SK-N-SH (cell line): ENCODE results near the gene TMEM123. TPM values are rescaled to one million over a fixed set of nuclear protein-coding genes. Genes with fewer than 3 reads are reported as not detected.

Experiments used
- CTCF ChIA-PET: fragments of 300-600, 350-600 bp; formaldehyde crosslinking; extraction: SDS; loops from one replicate; lab custom pipeline; 2021; lab: Yijun Ruan, JAX
- POLR2A ChIA-PET: fragments of 350-600 bp; sonication (Branson Sonifier 250); formaldehyde crosslinking; extraction: SDS; loops from one replicate; lab custom pipeline; 2020; ENCODE audit warnings: antibody characterized with exemption, inconsistent platforms; lab: Yijun Ruan, JAX
- DNase-seq: peaks from one replicate; pipeline ENCODE4 v3.0.0; 2012
- H2AFZ ChIP-seq: fragments of 200-600 bp; sonication (generic); 2 replicates; pipeline ENCODE4 v1.8.1; 2016; ENCODE audit warnings: antibody characterized with exemption, mild to moderate bottlenecking, low read depth
- H3F3A ChIP-seq: fragments of 200-600 bp; sonication (generic); replicated peaks from 2 replicates; pipeline ENCODE3; 2016; ENCODE audit warnings: antibody characterized with exemption, mild to moderate bottlenecking; ENCODE audit not compliant: insufficient read depth
- H3K27ac ChIP-seq, 2 experiments: fragments of 200-500 bp in 1 of 2; fragments of 200-600 bp in 1 of 2; sonication (Bioruptor generic) in 1 of 2; sonication (generic), shearing (Covaris generic) in 1 of 2; 2 replicates each; pipeline versions ENCODE4 v1.5.1 to v1.6.1; 2014 to 2016; ENCODE audit warnings: low read depth in 2 of 2, inconsistent platforms in 1 of 2, low read length in 1 of 2, mild to moderate bottlenecking in 1 of 2, mixed read lengths in 1 of 2
- H3K27me3 ChIP-seq: fragments of 200-600 bp; sonication (generic), shearing (Covaris generic); 2 replicates; pipeline ENCODE4 v1.6.1; 2016; ENCODE audit warnings: mixed run types; ENCODE audit not compliant: insufficient read depth
- H3K36me3 ChIP-seq, 2 experiments: fragments of 200-500 bp in 1 of 2; fragments of 200-600 bp in 1 of 2; sonication (Bioruptor generic) in 1 of 2; sonication (generic) in 1 of 2; replicated peaks in 1 of 2; 2 replicates each; pipeline versions ENCODE3 to v1.5.1; 2014 to 2016; ENCODE audit warnings: low read length in 1 of 2, mild to moderate bottlenecking in 1 of 2; ENCODE audit not compliant: insufficient read depth in 2 of 2, control insufficient read depth in 1 of 2
- H3K4me1 ChIP-seq, 2 experiments: fragments of 200-500 bp in 1 of 2; fragments of 200-600 bp in 1 of 2; sonication (Bioruptor generic) in 1 of 2; sonication (generic), shearing (Covaris generic) in 1 of 2; 2 replicates each; pipeline versions ENCODE4 v1.5.1 to v1.6.1; 2014 to 2016; ENCODE audit warnings: low read depth in 1 of 2, low read length in 1 of 2, mixed run types in 1 of 2; ENCODE audit not compliant: insufficient read depth in 2 of 2, control insufficient read depth in 1 of 2
- H3K4me2 ChIP-seq: fragments of 200-600 bp; sonication (generic), shearing (Covaris generic); 2 replicates; pipeline ENCODE4 v1.6.1; 2017; ENCODE audit warnings: mixed run types
- H3K4me3 ChIP-seq, 2 experiments: fragments of 200-500 bp in 1 of 2; fragments of 200-600 bp in 1 of 2; sonication (Bioruptor generic) in 1 of 2; sonication (generic), shearing (Covaris generic) in 1 of 2; 2 replicates each; pipeline versions ENCODE4 v1.5.1 to v1.8.1; 2014 to 2016; ENCODE audit warnings: low read depth in 2 of 2, inconsistent platforms in 1 of 2, low read length in 1 of 2, mild to moderate bottlenecking in 1 of 2, mixed read lengths in 1 of 2, moderate library complexity in 1 of 2
- H3K79me2 ChIP-seq: fragments of 200-600 bp; sonication (generic); 2 replicates; pipeline ENCODE4 v1.8.1; 2017; ENCODE audit warnings: mild to moderate bottlenecking; ENCODE audit not compliant: insufficient read depth
- H3K9ac ChIP-seq: fragments of 200-600 bp; sonication (generic); 2 replicates; pipeline ENCODE4 v1.6.1; 2017; ENCODE audit warnings: mixed run types
- H3K9me2 ChIP-seq: fragments of 200-600 bp; sonication (generic); 2 replicates; pipeline ENCODE4 v1.6.1; 2017; ENCODE audit warnings: mixed run types
- H3K9me3 ChIP-seq: fragments of 200-600 bp; sonication (generic); 2 replicates; pipeline ENCODE4 v1.6.1; 2017; ENCODE audit warnings: mixed run types, mild to moderate bottlenecking, moderate library complexity
- H4K20me1 ChIP-seq: fragments of 200-600 bp; sonication (generic); 2 replicates; pipeline ENCODE4 v1.6.1; 2017; ENCODE audit warnings: mild to moderate bottlenecking, mixed run types; ENCODE audit not compliant: insufficient read depth
- FOXM1 ChIP-seq: IDR thresholded peaks from 2 replicates; pipeline ENCODE4 v1.4.0; 2012; ENCODE audit warnings: low read depth, mild to moderate bottlenecking
- GABPA ChIP-seq: IDR thresholded peaks from 2 replicates; pipeline ENCODE4 v1.4.0; 2012; ENCODE audit warnings: low read depth, mild to moderate bottlenecking
- GATA2 ChIP-seq: sonication (generic); formaldehyde crosslinking; IDR thresholded peaks from 2 replicates; pipeline ENCODE4 v1.5.0; 2020; ENCODE audit warnings: mild to moderate bottlenecking, missing genetic modification reagents
- MXI1 ChIP-seq: IDR thresholded peaks from 2 replicates; pipeline ENCODE4 v1.6.1; 2012; ENCODE audit warnings: mild to moderate bottlenecking, low read depth, low read length, improper control_type of control experiment
- PBX3 ChIP-seq: IDR thresholded peaks from 2 replicates; pipeline ENCODE4; 2012
- RAD21 ChIP-seq: IDR thresholded peaks from 2 replicates; pipeline ENCODE4 v1.6.1; 2012; ENCODE audit warnings: mild to moderate bottlenecking, low read length
- TCF12 ChIP-seq: IDR thresholded peaks from 2 replicates; pipeline ENCODE4 v1.4.0; 2012
- TEAD4 ChIP-seq: IDR thresholded peaks from 2 replicates; pipeline ENCODE4 v1.4.0; 2012; ENCODE audit warnings: mild to moderate bottlenecking, borderline replicate concordance; ENCODE audit not compliant: insufficient read depth
- USF1 ChIP-seq: IDR thresholded peaks from 2 replicates; pipeline ENCODE4 v1.4.0; 2012; ENCODE audit warnings: low read depth, borderline replicate concordance
- YY1 ChIP-seq: IDR thresholded peaks from 2 replicates; pipeline ENCODE4 v1.4.0; 2012; ENCODE audit warnings: low read depth, mild to moderate bottlenecking
- WGBS: methylation state at CpG from one replicate; pipeline ENCODE4 v1.1.6; 2017; ENCODE audit warnings: low lambda C conversion rate; 5-methylcytosine and 5-hydroxymethylcytosine counted together
- polyA plus RNA-seq, 3 experiments: library from polyadenylated mRNA; depleted of rRNA; stranded (reverse); fragments of >200 nt; gene quantifications; 2 replicates each; pipeline ENCODE4 v1.2.3, GENCODE V29; 2012

Gene TMEM123
- polyA plus RNA-seq, 1 of the 3 experiments (the other 2 are of a cell fraction), result 86.1 TPM

GRCh38 chr11:102489186-102490145, 36.9 kb upstream of the TMEM123 start:
- Histone ChIP-seq H3K4me2 (no peak overlapping the region), H4K20me1 (no peaks in the 10 kb centered on the region), H3K9ac (no peak overlapping the region), H3F3A (peaks cover 4% of the 10 kb centered on the region), H3K36me3 (no peaks in the 10 kb centered on the region), H3K79me2 (no peaks in the 10 kb centered on the region), H3K27me3 (no peaks in the 10 kb centered on the region), H2AFZ (no peak overlapping the region), H3K9me3 (no peaks in the 10 kb centered on the region), H3K4me1 (no peaks in the 10 kb centered on the region), H3K4me3 (no peak overlapping the region), H3K9me2 (no peaks in the 10 kb centered on the region), H3K27ac (no peak overlapping the region)
- POLR2A ChIA-PET, result no interaction called here
- 70% methylated on average over 5 of the region's 5 CpGs for WGBS
- CTCF ChIA-PET, result interaction anchor here (0.6 to 3.2 kb wide), 4 partner anchors 39 to 201 kb away, joined by 3 to 10 read pairs (median 4); no protein-coding TSS in a partner anchor
- no peak for DNase-seq
- TF ChIP-seq YY1 (no peak), RAD21 (no peak), GATA2 (CRISPR knock-in tag) (no peak), TEAD4 (no peak), USF1 (no peak), GABPA (no peak), MXI1 (no peak), TCF12 (no peak), FOXM1 (no peak)

GRCh38 chr11:102488208-102488607, 35.6 kb upstream of the TMEM123 start:
- no peaks in the 10 kb centered on the region for H3F3A ChIP-seq
- WGBS, result 65% methylated on average over 3 of the region's 3 CpGs
- POLR2A ChIA-PET, result no interaction called here
- H3K4me1 ChIP-seq, result no peaks in the 10 kb centered on the region
- no peak overlapping the region for H3K4me3 ChIP-seq
- H3K9me3 ChIP-seq, result no peaks in the 10 kb centered on the region
- H3K4me2 ChIP-seq, result no peak overlapping the region
- no peaks in the 10 kb centered on the region for H3K36me3 ChIP-seq
- CTCF ChIA-PET, result interaction anchor here (0.9 to 3.2 kb wide), 4 partner anchors 97 to 200 kb away, joined by 3 to 10 read pairs (median 5); no protein-coding TSS in a partner anchor
- no peak overlapping the region for H3K9ac ChIP-seq
- H3K27me3 ChIP-seq, result no peaks in the 10 kb centered on the region
- no peak overlapping the region for H3K27ac ChIP-seq
- TF ChIP-seq PBX3, result no peak
- TF ChIP-seq, all 33 proteins: peak for 0
- DNase-seq, result no peak
- no peaks in the 10 kb centered on the region for H3K9me2 ChIP-seq
- no peaks in the 10 kb centered on the region for H4K20me1 ChIP-seq
- no peaks in the 10 kb centered on the region for H3K79me2 ChIP-seq
- no peak overlapping the region for H2AFZ ChIP-seq
